Measurements from ENCODE around the gene SH3GL1.

The SH3GL1 gene

DNA sequence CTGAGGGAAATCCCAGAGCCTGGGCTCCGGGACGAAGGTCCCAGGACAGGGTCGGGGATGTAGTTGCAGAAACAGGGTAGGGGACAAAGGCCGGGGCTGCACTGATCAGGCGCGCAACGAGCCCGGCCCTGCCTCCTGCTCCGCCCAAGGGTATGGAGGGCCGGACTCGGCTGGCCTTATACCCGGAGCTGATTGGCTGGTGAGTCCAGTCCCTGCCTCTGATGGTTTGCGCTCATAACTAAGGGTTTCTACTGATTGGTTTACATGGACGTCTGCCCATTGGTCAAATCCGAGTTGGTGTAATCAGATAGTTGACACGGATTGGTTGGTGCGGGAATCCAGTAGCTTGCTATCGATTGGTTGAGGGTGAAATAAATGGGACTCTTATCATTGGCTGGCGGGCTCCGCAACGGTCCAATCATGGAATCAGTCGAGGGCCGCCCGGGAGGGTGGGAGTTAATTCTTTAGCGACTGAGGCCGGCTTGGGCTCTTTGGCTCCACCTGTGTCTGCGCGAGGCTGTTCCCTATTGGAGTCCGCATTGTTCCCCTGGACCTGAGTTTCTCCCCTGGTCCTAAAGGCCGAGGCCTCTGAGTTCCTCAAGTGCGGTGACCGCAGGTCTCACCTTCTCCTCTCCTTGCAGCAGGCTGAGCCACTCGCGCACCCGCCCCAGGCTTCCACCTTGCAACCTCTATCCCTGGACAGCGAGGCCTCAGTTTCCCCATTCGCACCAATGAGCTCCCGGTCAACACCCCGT lies 57.6 kb downstream of the SH3GL1 start:
- DNase-seq, result peak; percentile 97

- no peak for DNase-seq
These were observed 58.1 kb downstream of the SH3GL1 start for GRCh38 chr19:4342314-4342614.

- peak; percentile 17 for DNase-seq
These were observed 61.6 kb downstream of the SH3GL1 start, which contains the start of gene STAP2 for GRCh38 chr19:4338441-4339355. Gene STAP2, minus strand, starts transcription at chr19:4338827. Its CDS starts 74 bp downstream, at chr19:4338753.

DNA sequence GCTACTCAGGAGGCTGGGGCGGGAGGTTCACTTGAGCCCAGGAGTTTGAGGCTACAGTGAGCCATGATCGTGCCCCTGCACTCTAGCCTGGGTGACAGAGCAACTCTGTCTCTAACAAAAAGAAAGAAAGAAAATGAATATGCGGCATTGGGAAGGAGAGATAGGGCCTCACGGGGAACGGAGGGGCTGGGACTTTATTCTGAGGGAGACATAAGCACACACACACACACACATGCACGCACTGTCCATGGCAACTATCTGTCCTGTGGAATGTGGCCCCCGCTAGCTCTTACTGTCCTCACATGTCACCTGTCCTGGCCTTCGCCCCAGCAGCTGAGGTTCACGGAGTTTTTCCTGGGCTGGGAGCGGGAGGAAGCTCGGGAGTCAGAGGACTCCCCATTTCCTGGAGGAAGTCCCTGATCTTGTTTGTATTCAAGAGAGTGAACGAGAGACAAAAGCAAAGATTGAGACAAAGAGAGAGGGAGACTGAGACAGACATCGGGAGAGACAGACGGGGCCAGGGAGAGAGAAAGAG lies 62.4 kb downstream of the SH3GL1 start:
- DNase-seq, result no peak

DNA sequence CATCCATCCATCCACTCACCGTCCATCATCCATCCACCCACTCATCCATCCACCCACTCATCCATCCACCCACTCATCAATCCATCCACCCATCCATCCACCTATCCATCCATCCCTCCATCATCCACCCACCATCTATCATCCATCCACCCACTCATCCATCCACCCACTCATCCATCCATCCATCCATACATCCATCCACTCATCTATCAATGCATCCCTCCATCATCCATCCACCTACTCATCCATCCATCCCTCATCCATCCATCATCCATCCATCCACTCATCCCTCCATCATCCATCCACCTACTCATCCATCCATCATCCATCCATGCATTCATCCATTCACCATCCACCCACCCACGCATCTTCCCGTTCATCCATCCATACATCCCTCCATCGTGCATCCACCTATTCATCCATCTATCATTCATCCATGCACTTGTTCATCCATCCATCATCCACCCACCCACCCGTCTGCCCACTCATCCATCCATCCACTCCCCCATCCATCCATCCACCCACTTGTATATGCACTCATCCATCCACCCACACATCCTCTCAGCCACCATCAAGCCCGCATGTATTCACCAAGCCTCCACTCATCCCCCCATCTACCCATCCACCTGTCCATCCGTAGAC lies 65.3 kb downstream of the SH3GL1 start:
- no peak for DNase-seq

DNA sequence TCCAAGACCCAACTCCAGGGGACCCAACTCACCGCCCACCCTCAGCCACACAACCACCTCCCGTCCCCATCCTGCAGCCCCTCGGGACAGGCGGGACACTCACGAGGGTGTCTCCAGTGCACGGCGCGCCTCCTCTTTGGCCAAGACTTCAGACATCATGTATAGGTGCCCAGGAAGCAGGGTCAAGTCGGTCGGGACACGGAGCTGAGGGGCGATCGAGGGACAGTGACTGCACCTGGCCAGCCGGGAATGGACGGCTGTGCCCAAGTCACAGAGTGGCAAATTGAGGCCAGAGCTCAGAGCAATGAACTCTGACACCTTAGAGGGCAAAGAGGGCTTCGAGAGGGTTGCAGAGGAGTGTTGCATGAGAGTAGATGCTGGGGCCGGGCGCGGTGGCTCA lies 70.5 kb downstream of the SH3GL1 start:
- no peak for DNase-seq

DNA sequence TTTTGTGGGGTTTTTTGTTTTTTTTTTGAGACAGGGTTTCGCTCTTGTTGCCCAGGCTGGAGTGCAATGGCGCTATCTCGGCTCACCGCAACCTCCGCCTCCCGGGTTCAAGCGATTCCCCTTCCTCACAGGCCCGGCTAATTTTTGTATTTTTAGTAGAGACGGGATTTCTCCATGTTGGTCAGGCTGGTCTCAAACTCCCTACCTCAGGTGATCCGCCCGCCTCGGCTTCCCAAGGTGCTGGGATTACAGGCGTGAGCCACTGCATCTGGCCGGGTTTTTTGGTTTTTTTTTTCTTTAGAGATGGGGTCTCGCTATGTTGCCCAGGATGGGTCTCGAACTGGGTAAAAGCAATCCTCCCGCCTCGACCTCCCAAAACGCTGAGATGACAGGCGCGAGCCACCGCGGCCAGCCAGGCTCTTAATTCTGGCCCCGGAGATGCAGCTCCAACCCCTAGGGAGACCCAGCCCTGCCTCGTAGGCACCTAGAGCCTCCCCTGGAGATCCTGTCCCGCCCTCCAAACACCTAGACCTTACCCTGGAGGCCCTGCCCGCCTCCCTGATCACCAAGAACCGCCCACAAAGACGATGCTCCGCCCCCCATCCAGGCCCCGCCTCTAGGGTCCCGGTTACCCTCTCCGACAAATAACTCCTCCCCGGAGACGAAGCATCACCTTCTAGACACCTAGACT lies 71.2 kb downstream of the SH3GL1 start:
- peak; percentile 19 for DNase-seq

DNA sequence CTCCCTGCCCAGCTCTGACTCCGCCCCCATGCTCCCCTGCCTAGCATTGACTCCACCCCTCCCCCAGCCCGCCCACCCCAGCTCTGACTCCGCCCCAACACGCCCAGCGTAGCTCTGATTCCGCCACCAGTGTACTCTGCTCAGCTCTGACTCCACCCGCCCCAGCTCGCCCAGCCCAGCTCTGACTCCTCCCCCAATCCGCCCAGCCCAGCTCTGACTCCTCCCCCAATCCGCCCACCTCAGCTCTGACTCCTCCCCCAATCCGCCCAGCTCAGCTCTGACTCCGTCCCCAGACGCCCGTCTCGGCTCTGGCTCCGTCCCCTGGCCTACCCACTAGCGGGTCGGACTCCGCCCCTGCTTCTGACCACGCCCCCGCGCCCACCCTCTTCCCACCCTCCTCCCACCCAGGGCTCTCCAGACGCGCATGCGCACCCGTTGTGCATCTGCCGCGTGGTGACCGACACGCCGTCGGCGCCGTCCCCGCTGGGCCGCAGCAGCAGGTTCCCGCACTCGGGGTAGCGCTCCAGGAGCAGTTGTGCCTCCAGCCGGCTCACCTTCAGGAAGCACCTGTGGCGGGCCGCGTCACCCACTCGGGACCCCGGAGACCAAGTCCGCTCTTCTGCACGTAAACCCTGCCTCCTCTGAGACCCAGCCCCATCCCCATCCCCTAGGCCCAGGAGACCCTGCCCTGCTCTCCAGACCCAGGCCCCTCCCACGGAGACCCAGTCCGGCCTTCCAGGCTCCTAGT lies 71.9 kb downstream of the SH3GL1 start:
- DNase-seq, result peak; percentile 96

- DNase-seq, result no peak
These were observed 72.5 kb downstream of the SH3GL1 start for GRCh38 chr19:4327877-4328242.

GRCh38 chr19:4327252-4327876 lies 73.0 kb downstream of the SH3GL1 start:
- peak; percentile 74 for DNase-seq

DNA sequence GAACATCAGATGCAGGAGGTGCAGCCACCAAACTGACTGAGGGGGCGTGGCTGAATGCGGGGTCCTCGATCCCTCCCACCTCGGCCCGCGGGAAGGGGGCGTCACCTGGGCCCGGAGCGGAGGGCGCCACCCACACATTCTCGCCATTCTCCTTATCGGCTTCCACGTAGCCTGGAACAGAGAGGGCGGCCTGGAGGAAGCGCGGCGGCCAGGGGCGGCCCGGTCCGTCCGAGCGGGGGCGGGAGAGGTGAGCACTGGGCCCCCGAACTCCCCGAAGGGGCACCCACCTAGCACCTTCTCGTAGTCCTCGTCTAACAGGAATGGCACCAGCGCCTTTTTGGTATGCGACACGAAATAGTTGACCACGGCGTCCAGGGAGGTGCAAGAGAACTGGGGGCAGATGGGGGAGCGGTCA lies 73.5 kb downstream of the SH3GL1 start:
- no peak for DNase-seq

- DNase-seq, result no peak
These were observed 74.0 kb downstream of the SH3GL1 start for GRCh38 chr19:4326215-4326836.

DNA sequence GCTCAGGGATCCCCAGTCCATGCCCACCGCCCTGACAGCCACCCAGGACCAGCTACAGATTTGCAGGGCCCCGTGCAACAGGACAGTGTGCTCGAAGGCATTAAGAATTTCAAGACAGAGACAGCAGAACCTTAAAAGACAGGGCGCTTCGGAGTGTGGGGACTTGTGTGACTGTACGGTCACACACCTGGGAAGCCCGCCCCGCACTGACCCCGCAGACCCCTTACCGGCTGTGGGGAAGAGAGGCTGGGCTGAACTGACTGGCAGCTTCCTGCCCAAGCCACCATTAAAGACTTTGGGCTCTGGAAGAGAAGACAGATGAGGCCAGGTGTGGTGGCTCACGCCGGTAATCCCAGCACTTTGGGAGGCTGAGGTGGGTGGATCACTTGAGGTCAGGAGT lies 76.1 kb downstream of the SH3GL1 start:
- DNase-seq, result no peak

GRCh38 chr19:4323692-4324091 lies 76.7 kb downstream of the SH3GL1 start:
- no peak for DNase-seq

DNA sequence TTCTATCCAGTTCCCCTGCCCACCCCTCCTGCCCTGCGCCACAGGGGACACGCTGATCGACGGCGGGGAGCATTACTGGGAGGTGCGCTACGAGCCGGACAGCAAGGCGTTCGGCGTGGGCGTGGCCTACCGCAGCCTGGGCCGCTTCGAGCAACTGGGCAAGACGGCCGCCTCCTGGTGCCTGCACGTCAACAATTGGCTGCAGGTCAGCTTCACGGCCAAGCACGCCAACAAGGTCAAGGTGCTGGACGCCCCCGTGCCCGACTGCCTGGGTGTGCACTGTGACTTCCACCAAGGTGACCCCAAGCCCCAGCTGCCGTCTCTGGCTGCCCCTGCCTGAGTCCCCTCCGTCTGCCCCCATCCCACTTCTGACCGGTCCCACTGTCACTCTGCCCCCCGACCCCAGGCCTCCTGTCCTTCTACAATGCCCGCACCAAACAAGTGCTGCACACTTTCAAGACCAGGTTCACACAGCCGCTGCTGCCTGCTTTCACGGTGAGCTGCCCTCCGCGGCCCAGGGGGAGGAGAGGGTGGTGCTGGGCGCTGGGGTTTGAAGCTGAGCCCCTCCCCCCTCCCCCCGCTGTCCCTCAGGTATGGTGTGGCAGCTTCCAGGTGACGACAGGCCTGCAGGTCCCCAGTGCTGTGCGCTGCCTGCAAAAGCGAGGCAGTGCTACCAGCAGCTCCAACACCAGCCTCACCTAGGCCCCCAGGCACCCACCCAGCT lies 77.2 kb downstream of the SH3GL1 start:
- DNase-seq, result no peak

GRCh38 chr19:4320419-4320818 lies 79.9 kb downstream of the SH3GL1 start:
- DNase-seq, result no peak

GRCh38 chr19:4319067-4319718 lies 81.2 kb downstream of the SH3GL1 start:
- no peak for DNase-seq

- DNase-seq, result no peak
These were observed 81.9 kb downstream of the SH3GL1 start for GRCh38 chr19:4318460-4318859.

DNA sequence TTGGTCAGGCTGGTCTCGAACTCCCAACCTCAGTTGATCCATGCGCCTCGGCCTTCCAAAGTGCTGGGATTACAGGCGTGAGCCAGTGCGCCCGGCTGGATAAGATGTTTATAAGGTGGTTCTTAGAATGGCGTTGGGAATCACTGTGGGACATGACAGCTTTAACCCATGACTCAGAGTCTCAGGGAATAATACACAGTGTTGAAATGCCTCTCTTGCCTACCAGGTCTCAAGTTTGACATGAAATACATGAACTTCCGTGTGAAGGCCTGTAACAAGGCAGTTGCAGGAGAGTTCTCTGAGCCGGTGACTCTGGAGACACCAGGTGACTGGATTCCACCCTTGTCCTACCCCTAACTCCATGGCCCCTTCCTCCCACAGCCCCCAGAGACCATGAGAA lies 83.4 kb downstream of the SH3GL1 start:
- no peak for DNase-seq
